Liver (tissue), 9 donors: ENCODE data around the gene MERTK. TPM values are rescaled to one million over a fixed set of nuclear protein-coding genes. Genes with fewer than 3 reads are reported as not detected.
A peak's percentile ranks its signal among the peaks of the same experiment; 100 is the strongest.

Experiments used
- DNase-seq: peaks from one replicate; pipeline ENCODE4 v3.0.0-alpha.2; 2017; ENCODE audit warnings: low spot score
- H3K27ac ChIP-seq, 2 donors: one replicate each; pipeline ENCODE4 v1.7.0; 2013; ENCODE audit warnings: inconsistent platforms in 2 of 2, low read length in 2 of 2, control low read depth in 1 of 2, low read depth in 1 of 2, mild to moderate bottlenecking in 1 of 2
- H3K27me3 ChIP-seq, 4 donors: one replicate each; pipeline versions ENCODE4 v1.6.1 to v1.7.0; 2013; ENCODE audit warnings: low read length in 3 of 4, inconsistent platforms in 1 of 4, mild to moderate bottlenecking in 1 of 4, moderate library complexity in 1 of 4; ENCODE audit not compliant: control insufficient read depth in 4 of 4, insufficient read depth in 4 of 4
- H3K36me3 ChIP-seq, 4 donors: one replicate each; pipeline versions ENCODE4 v1.6.1 to v1.7.0; 2013; ENCODE audit warnings: low read length in 3 of 4, mild to moderate bottlenecking in 3 of 4, low read depth in 1 of 4, moderate library complexity in 1 of 4; ENCODE audit not compliant: control insufficient read depth in 4 of 4, insufficient read depth in 3 of 4
- H3K4me1 ChIP-seq, 4 donors: one replicate each; pipeline versions ENCODE4 v1.6.1 to v1.7.0; 2013; ENCODE audit warnings: low read length in 3 of 4, mild to moderate bottlenecking in 3 of 4, moderate library complexity in 1 of 4; ENCODE audit not compliant: control insufficient read depth in 4 of 4, insufficient read depth in 4 of 4
- H3K4me3 ChIP-seq, 3 donors: one replicate each; pipeline versions ENCODE4 v1.6.1 to v1.7.0; 2013; ENCODE audit warnings: low read length in 3 of 3, control low read depth in 1 of 3, low read depth in 1 of 3, mild to moderate bottlenecking in 1 of 3
- H3K9ac ChIP-seq, 2 donors: one replicate each; pipeline ENCODE4 v1.7.0; 2013; ENCODE audit warnings: low read length in 2 of 2, mild to moderate bottlenecking in 2 of 2, moderate library complexity in 2 of 2, control low read depth in 1 of 2, low read depth in 1 of 2
- H3K9me3 ChIP-seq, 4 donors: one replicate each; pipeline versions ENCODE4 v1.6.1 to v1.7.0; 2013; ENCODE audit warnings: low read length in 3 of 4; ENCODE audit not compliant: control insufficient read depth in 4 of 4
- FOXA1 ChIP-seq: IDR thresholded peaks from 2 replicates; pipeline ENCODE4 v1.6.1; 2016; ENCODE audit warnings: antibody characterized with exemption
- FOXA2 ChIP-seq: IDR thresholded peaks from 2 replicates; pipeline ENCODE4 v1.6.1; 2016; ENCODE audit warnings: antibody characterized with exemption
- GABPA ChIP-seq, 2 donors: IDR thresholded peaks in 1 of 2; conservative IDR thresholded peaks in 1 of 2; 2 replicates each; pipeline ENCODE4 v1.6.1; 2016; ENCODE audit warnings: antibody characterized with exemption in 2 of 2, mild to moderate bottlenecking in 1 of 2, moderate library complexity in 1 of 2
- HNF4A ChIP-seq, 2 donors: conservative IDR thresholded peaks; 2 replicates each; pipeline ENCODE4 v1.6.1; 2016; ENCODE audit warnings: antibody characterized with exemption in 2 of 2, mild to moderate bottlenecking in 2 of 2
- HNF4G ChIP-seq: IDR thresholded peaks from 2 replicates; pipeline ENCODE4 v1.6.1; 2016; ENCODE audit warnings: antibody characterized with exemption
- NR2F2 ChIP-seq: IDR thresholded peaks from 2 replicates; pipeline ENCODE4 v1.6.1; 2016; ENCODE audit warnings: antibody characterized with exemption
- RXRA ChIP-seq, 2 donors: IDR thresholded peaks; 2 replicates each; pipeline ENCODE4 v1.6.1; 2017 to 2018; ENCODE audit warnings: antibody characterized with exemption in 2 of 2, mild to moderate bottlenecking in 1 of 2
- TAF1 ChIP-seq: conservative IDR thresholded peaks from 2 replicates; pipeline ENCODE4 v1.6.1; 2016; ENCODE audit warnings: antibody characterized with exemption, mild to moderate bottlenecking
- YY1 ChIP-seq: IDR thresholded peaks from 2 replicates; pipeline ENCODE4 v1.6.1; 2016; ENCODE audit warnings: antibody characterized with exemption, mild to moderate bottlenecking
- WGBS: extraction: QIAGEN DNeasy Blood & Tissue Kit; methylation state at CpG from one replicate; pipeline ENCODE4 v1.1.7; 2013; 5-methylcytosine and 5-hydroxymethylcytosine counted together
- polyA plus RNA-seq, 2 donors: library from polyadenylated mRNA; stranded (reverse) in 1 of 2; unstranded in 1 of 2; fragments of 200-250 nt in 1 of 2; fragments of >200 nt in 1 of 2; fragmentation: Nextera tagmentation in 1 of 2; extraction: Ambion mirVana in 1 of 2; gene quantifications; one replicate each; pipeline versions ENCODE4 v1.2.1 to v1.2.3, GENCODE V29; 2013 to 2015
- total RNA-seq, 2 donors: library from RNA; depleted of rRNA; stranded (reverse); fragments of >200 nt; gene quantifications; one replicate each; pipeline ENCODE4 v1.2.3, GENCODE V29; 2014
- TF ChIP-seq, protein P1 (sequence below): IDR thresholded peaks from 2 replicates; pipeline ENCODE4 v1.6.1; 2016; ENCODE audit warnings: antibody characterized with exemption, mild to moderate bottlenecking
- TF ChIP-seq, protein P2 (sequence below): IDR thresholded peaks from 2 replicates; pipeline ENCODE4 v1.6.1; 2016; ENCODE audit warnings: antibody characterized with exemption
- TF ChIP-seq, protein P3 (sequence below): IDR thresholded peaks from 2 replicates; pipeline ENCODE4 v1.6.1; 2016; ENCODE audit warnings: antibody characterized with exemption
- TF ChIP-seq, protein P4 (sequence below): IDR thresholded peaks from 2 replicates; pipeline ENCODE4 v1.6.1; 2016; ENCODE audit warnings: antibody characterized with exemption
- donor health status: healthy.
- donor health status: healthy.
- donor health status: healthy.
- donor health status: healthy.
- donor health status: healthy.

MERTK gene
- total and polyA plus RNA-seq, 4 donors: 6.3 to 34.1 (median 8.2) TPM

DNA sequence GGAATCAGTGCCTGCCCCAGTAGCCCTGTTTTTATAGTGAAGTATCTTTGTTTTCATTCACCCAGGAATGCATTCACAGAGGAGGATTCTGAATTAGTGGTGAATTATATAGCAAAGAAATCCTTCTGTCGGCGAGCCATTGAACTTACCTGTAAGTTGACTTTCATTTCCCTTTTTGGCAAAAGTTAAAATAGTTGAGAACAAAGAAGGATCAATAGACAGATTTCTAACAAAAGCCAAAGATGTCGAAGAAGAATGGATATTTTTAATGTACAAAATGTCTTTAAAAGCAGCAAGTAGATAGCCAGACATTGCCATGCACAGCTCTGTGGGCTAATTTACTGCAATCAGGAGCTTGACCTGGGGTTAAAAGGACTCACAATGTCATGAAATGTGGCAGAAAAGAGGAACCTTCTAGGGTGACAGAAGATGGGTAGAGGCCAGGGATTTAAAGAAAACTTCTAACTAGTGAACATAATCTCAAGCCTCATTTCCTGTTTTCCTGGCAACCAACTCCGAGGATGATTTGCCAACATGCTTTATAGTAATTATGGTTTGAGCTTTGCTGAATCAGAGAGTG lies 102.8 kb downstream of the MERTK start:
- Histone ChIP-seq H3K9me3 (no peaks in the 10 kb centered on the region), H3K9ac (no peak overlapping the region), H3K4me1 (peaks cover 0 to 2% (median 0%) of the 10 kb centered on the region in 4 donors), H3K27me3 (no peaks in the 10 kb centered on the region), H3K36me3 (peaks cover 7 to 31% (median 25%) of the 10 kb centered on the region in 4 donors), H3K4me3 (no peak overlapping the region), H3K27ac (no peak overlapping the region)
- 75% methylated on average over 4 of the region's 4 CpGs for WGBS
- TF ChIP-seq, protein P1, sequence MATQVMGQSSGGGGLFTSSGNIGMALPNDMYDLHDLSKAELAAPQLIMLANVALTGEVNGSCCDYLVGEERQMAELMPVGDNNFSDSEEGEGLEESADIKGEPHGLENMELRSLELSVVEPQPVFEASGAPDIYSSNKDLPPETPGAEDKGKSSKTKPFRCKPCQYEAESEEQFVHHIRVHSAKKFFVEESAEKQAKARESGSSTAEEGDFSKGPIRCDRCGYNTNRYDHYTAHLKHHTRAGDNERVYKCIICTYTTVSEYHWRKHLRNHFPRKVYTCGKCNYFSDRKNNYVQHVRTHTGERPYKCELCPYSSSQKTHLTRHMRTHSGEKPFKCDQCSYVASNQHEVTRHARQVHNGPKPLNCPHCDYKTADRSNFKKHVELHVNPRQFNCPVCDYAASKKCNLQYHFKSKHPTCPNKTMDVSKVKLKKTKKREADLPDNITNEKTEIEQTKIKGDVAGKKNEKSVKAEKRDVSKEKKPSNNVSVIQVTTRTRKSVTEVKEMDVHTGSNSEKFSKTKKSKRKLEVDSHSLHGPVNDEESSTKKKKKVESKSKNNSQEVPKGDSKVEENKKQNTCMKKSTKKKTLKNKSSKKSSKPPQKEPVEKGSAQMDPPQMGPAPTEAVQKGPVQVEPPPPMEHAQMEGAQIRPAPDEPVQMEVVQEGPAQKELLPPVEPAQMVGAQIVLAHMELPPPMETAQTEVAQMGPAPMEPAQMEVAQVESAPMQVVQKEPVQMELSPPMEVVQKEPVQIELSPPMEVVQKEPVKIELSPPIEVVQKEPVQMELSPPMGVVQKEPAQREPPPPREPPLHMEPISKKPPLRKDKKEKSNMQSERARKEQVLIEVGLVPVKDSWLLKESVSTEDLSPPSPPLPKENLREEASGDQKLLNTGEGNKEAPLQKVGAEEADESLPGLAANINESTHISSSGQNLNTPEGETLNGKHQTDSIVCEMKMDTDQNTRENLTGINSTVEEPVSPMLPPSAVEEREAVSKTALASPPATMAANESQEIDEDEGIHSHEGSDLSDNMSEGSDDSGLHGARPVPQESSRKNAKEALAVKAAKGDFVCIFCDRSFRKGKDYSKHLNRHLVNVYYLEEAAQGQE: no peak
- TF ChIP-seq FOXA2: no peak
- TF ChIP-seq YY1: no peak
- TF ChIP-seq RXRA (IDR thresholded peaks at IDR 0.05): peak in 1 of 2 donors; percentile 27
- peak; percentile 47 for TF ChIP-seq NR2F2
- no peak for TF ChIP-seq HNF4A (conservative IDR thresholded peaks at IDR 0.05)
- TF ChIP-seq, protein P2, sequence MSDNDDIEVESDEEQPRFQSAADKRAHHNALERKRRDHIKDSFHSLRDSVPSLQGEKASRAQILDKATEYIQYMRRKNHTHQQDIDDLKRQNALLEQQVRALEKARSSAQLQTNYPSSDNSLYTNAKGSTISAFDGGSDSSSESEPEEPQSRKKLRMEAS: no peak
- TF ChIP-seq, protein P3, sequence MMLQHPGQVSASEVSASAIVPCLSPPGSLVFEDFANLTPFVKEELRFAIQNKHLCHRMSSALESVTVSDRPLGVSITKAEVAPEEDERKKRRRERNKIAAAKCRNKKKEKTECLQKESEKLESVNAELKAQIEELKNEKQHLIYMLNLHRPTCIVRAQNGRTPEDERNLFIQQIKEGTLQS: no peak
- no peak for DNase-seq

DNA sequence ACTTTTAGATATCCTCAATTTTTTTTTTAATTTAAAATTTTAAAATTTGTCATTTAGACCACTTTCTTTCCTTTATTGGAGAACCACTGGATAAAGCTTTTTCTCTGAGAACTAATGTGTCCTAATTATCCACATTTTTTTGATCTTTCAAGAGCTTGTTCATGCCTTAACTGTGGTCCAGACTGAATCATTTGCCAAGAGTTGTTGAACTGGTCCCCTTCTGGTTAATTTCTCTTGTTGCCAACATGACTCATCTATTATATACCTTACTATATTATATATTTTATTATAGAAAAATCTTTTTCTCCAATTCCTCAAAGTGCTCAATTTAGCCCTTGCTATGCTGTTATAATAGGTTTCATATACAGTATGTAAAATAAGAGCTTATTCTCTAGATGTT lies 103.5 kb downstream of the MERTK start:
- no peak for DNase-seq
- no peaks in the 10 kb centered on the region for H3K9me3 ChIP-seq
- no peak overlapping the region for H3K9ac ChIP-seq
- H3K27ac ChIP-seq: no peak overlapping the region
- H3K36me3 ChIP-seq: peaks cover 7 to 31% (median 24%) of the 10 kb centered on the region in 4 donors
- H3K4me1 ChIP-seq: peaks cover 0 to 2% (median 0%) of the 10 kb centered on the region in 4 donors
- no peak for TF ChIP-seq GABPA (IDR thresholded peaks at IDR 0.05 in 1 of 2, conservative IDR thresholded peaks at IDR 0.05 in 1 of 2)
- TF ChIP-seq HNF4G: no peak
- TF ChIP-seq TAF1: no peak
- no peak for TF ChIP-seq FOXA1
- TF ChIP-seq, protein P2: no peak
- TF ChIP-seq FOXA2: no peak
- no peak for TF ChIP-seq RXRA (IDR thresholded peaks at IDR 0.05)
- no peak for TF ChIP-seq HNF4A (conservative IDR thresholded peaks at IDR 0.05)
- TF ChIP-seq, protein P1: no peak
- no peak for TF ChIP-seq YY1
- TF ChIP-seq NR2F2: no peak
- TF ChIP-seq, protein P4, sequence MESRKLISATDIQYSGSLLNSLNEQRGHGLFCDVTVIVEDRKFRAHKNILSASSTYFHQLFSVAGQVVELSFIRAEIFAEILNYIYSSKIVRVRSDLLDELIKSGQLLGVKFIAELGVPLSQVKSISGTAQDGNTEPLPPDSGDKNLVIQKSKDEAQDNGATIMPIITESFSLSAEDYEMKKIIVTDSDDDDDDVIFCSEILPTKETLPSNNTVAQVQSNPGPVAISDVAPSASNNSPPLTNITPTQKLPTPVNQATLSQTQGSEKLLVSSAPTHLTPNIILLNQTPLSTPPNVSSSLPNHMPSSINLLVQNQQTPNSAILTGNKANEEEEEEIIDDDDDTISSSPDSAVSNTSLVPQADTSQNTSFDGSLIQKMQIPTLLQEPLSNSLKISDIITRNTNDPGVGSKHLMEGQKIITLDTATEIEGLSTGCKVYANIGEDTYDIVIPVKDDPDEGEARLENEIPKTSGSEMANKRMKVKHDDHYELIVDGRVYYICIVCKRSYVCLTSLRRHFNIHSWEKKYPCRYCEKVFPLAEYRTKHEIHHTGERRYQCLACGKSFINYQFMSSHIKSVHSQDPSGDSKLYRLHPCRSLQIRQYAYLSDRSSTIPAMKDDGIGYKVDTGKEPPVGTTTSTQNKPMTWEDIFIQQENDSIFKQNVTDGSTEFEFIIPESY: no peak
- H3K4me3 ChIP-seq: no peak overlapping the region
- H3K27me3 ChIP-seq: no peaks in the 10 kb centered on the region
